Activated B cell treated with CpG ODN at 0.5 μM for 24 hours (primary cell): ENCODE measurements around the gene NDOR1. TPM values are rescaled to one million over a fixed set of nuclear protein-coding genes. Genes with fewer than 3 reads are reported as not detected.

Experiments used
- ATAC-seq: fragments of 200-7000 bp; cut with Tn5 transposase; one replicate; pipeline ENCODE4 v1.10.0; 2021; ENCODE audit warnings: low read depth, mild to moderate bottlenecking, moderate library complexity
- CTCF ChIA-PET: fragments of 350-600 bp; sonication (Branson Sonifier 250); formaldehyde crosslinking; loops from one replicate; lab custom pipeline; 2021; ENCODE audit warnings: antibody characterized with exemption; lab: Charles Lee
- POLR2A ChIA-PET: fragments of 350-600 bp; sonication (Branson Sonifier 250); formaldehyde crosslinking; loops from one replicate; lab custom pipeline; 2021; ENCODE audit warnings: antibody characterized with exemption; lab: Charles Lee
- DNase-seq: peaks from one replicate; pipeline ENCODE4 v3.0.0; 2022
- H3K27ac Mint-ChIP-seq: one replicate; pipeline ENCODE4 v1.8.0; 2020; ENCODE audit warnings: mixed read lengths
- H3K27me3 Mint-ChIP-seq: one replicate; pipeline ENCODE4 v1.8.0; 2021; ENCODE audit warnings: mixed read lengths
- H3K36me3 Mint-ChIP-seq: one replicate; pipeline ENCODE4 v1.8.0; 2021; ENCODE audit warnings: low read depth, mixed read lengths
- H3K4me1 Mint-ChIP-seq: one replicate; pipeline ENCODE4 v1.8.0; 2021; ENCODE audit warnings: mixed read lengths
- H3K4me3 Mint-ChIP-seq: one replicate; pipeline ENCODE4 v1.8.0; 2020; ENCODE audit warnings: mild to moderate bottlenecking, mixed read lengths
- H3K9me3 Mint-ChIP-seq: one replicate; pipeline ENCODE4 v1.8.0; 2020; ENCODE audit warnings: mixed read lengths
- intact Hi-C: fragments of 100-400 bp; cut with micrococcal nuclease; formaldehyde crosslinking; loops from one replicate; pipeline ENCODE4 v1.15.1; 2024
- total RNA-seq: library from RNA; stranded (reverse); gene quantifications from 2 replicates; pipeline ENCODE4 v1.2.3, GENCODE V29; 2022
- TF ChIP-seq, protein P1 (sequence below): fragments of 200-600 bp; IDR thresholded peaks from one replicate; pipeline ENCODE4 v1.8.0; 2022; ENCODE audit warnings: antibody characterized with exemption, mild to moderate bottlenecking

NDOR1 gene
- total RNA-seq, 1 donor from 2014 or later = 38.7 TPM

DNA sequence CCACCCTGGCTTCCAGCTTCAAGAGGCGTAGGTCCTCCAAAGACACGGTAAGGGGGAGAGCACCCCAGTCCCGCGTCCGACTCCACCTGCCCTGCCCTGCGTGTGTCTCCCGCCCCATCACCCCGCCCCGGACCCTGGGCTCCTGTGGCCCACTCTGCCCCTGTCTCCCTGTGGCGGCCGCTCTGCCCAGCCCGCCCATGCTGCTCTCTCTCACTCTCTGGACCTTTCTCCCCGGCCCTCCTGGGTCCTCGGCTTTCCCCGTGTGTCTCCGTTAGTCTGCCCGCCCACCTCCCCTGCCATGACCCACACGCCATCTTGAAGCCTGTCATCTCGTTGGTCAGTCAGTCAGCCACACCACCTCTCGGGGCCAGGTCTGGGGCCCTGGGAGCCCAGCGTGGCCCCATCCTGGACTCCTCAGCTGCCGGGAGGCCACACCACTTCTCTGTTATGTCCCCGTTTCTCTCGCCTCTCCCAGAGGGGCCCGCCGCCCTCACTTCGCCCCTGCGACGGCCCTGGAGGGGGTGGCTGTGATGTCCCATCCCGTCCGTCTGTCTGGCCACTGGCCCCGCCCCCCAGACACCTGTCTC is 40.2 kb upstream of the NDOR1 start:
- Mint-ChIP-seq H3K4me3 (no peak overlapping the region), H3K9me3 (no peaks in the 10 kb centered on the region), H3K27ac (no peak overlapping the region), H3K4me1 (peaks cover 12% of the 10 kb centered on the region), H3K36me3 (no peaks in the 10 kb centered on the region), H3K27me3 (peaks cover 19% of the 10 kb centered on the region)
- ATAC-seq (no peak), DNase-seq (no peak)
- ChIA-PET CTCF (no interaction called here), POLR2A (no interaction called here)
- TF ChIP-seq, protein P1, sequence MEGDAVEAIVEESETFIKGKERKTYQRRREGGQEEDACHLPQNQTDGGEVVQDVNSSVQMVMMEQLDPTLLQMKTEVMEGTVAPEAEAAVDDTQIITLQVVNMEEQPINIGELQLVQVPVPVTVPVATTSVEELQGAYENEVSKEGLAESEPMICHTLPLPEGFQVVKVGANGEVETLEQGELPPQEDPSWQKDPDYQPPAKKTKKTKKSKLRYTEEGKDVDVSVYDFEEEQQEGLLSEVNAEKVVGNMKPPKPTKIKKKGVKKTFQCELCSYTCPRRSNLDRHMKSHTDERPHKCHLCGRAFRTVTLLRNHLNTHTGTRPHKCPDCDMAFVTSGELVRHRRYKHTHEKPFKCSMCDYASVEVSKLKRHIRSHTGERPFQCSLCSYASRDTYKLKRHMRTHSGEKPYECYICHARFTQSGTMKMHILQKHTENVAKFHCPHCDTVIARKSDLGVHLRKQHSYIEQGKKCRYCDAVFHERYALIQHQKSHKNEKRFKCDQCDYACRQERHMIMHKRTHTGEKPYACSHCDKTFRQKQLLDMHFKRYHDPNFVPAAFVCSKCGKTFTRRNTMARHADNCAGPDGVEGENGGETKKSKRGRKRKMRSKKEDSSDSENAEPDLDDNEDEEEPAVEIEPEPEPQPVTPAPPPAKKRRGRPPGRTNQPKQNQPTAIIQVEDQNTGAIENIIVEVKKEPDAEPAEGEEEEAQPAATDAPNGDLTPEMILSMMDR = no peak
- intact Hi-C loops = loop anchor here (5.0 to 10.0 kb wide), 2 partner anchors 38 to 321 kb away; partner anchors contain the start of genes AJM1 and PHPT1

DNA sequence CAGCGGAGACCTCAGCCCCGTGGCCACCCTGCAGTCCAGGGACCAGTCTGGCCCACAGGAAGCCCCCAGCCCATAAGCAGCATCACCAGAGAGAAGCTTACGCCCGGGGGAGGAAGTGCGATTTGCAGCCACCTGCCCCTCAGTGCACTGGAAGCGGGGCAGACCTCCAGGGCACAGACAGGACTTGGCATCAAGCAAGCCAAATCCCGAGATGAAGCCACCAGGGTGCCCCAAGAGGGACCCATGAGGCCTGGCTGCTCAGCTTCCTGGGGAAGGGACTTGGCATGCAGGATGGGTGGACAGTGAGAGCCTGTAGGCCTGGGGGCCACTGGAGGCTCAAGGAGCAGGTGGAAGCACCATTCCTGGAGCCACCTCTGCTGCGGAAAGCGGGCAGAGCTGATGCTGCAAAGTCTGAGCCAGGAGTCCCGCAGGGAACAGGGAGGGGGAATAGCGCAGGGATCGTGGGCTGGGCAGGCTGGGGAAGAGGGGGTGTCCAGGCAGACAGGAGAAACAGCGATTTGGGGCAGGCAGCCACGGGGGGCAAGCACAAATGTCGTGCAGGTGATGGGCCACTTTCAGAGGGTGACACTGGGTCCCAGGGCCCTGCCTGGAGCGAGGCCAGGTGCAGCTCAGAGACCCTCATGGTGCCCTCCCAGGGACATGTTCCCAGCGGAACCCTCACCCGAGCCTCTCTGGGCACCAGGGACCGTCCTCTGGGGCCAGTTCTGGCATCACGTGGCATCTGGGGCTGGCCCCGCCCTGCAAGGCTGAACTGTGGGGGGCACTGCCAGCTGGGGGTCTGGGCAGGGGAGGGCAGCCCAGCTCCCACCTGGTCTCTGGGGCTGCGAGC is 38.9 kb upstream of the NDOR1 start:
- no peak for DNase-seq
- peaks cover 23% of the 10 kb centered on the region for H3K27me3 Mint-ChIP-seq
- no peaks in the 10 kb centered on the region for H3K9me3 Mint-ChIP-seq
- intact Hi-C loops = loop anchor here (5.0 to 10.0 kb wide), 2 partner anchors 39 to 322 kb away; partner anchors contain the start of genes AJM1 and PHPT1
- TF ChIP-seq, protein P1 = no peak
- H3K4me3 Mint-ChIP-seq = no peak overlapping the region
- CTCF ChIA-PET = no interaction called here
- H3K4me1 Mint-ChIP-seq = peaks cover 12% of the 10 kb centered on the region
- POLR2A ChIA-PET = interaction anchor here (0.6 to 1.4 kb wide), 3 partner anchors 17 to 100 kb away, joined by 3 to 5 read pairs (median 3); partner anchors contain the start of genes ANAPC2 and SSNA1
- no peaks in the 10 kb centered on the region for H3K36me3 Mint-ChIP-seq
- no peak overlapping the region for H3K27ac Mint-ChIP-seq
- ATAC-seq = no peak

DNA sequence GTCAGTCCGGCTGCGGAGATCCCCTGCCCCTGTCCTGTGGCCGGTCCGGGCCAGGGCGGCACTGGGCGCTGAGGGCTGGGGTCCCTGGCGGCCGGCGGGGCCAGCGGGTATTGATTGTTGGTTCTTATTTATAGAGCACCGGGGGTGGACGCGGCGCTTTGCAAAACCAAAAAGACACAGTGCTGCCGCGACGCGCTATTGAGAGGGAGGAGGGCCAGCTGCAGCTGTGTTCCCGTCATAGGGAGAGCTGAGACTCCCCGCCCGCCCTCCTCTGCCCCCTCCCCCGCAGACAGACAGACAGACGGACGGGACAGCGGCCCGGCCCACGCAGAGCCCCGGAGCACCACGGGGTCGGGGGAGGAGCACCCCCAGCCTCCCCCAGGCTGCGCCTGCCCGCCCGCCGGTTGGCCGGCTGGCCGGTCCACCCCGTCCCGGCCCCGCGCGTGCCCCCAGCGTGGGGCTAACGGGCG is 38.2 kb upstream of the NDOR1 start:
- no peaks in the 10 kb centered on the region for H3K9me3 Mint-ChIP-seq
- TF ChIP-seq, protein P1 = no peak
- intact Hi-C loops = loop anchor here (5.0 to 10.0 kb wide), 2 partner anchors 40 to 323 kb away; partner anchors contain the start of genes AJM1 and PHPT1
- ATAC-seq = no peak
- POLR2A ChIA-PET = interaction anchor here (0.6 to 1.4 kb wide), 3 partner anchors 18 to 100 kb away, joined by 3 to 5 read pairs (median 3); partner anchors contain the start of genes ANAPC2 and SSNA1
- H3K4me3 Mint-ChIP-seq = no peak overlapping the region
- H3K27me3 Mint-ChIP-seq = peaks cover 21% of the 10 kb centered on the region
- peaks cover 11% of the 10 kb centered on the region for H3K4me1 Mint-ChIP-seq
- H3K27ac Mint-ChIP-seq = no peak overlapping the region
- H3K36me3 Mint-ChIP-seq = no peaks in the 10 kb centered on the region
- CTCF ChIA-PET = no interaction called here
- DNase-seq = no peak

DNA sequence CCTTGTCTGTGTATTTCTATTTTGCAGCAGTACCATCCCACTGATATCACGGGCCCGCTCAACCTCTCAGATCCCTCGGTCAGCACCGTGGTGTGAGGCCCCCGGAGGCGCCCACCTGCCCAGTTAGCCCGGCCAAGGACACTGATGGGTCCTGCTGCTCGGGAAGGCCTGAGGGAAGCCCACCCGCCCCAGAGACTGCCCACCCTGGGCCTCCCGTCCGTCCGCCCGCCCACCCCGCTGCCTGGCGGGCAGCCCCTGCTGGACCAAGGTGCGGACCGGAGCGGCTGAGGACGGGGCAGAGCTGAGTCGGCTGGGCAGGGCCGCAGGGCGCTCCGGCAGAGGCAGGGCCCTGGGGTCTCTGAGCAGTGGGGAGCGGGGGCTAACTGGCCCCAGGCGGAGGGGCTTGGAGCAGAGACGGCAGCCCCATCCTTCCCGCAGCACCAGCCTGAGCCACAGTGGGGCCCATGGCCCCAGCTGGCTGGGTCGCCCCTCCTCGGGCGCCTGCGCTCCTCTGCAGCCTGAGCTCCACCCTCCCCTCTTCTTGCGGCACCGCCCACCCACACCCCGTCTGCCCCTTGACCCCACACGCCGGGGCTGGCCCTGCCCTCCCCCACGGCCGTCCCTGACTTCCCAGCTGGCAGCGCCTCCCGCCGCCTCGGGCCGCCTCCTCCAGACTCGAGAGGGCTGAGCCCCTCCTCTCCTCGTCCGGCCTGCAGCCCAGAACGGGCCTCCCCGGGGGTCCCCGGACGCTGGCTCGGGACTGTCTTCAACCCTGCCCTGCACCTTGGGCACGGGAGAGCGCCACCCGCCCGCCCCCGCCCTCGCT is 37.5 kb upstream of the NDOR1 start:
- H3K27me3 Mint-ChIP-seq = peaks cover 19% of the 10 kb centered on the region
- TF ChIP-seq, protein P1 = no peak
- ATAC-seq (no peak), DNase-seq (no peak)
- no peak overlapping the region for H3K27ac Mint-ChIP-seq
- intact Hi-C loops = loop anchor here (5.0 to 10.0 kb wide), 2 partner anchors 41 to 323 kb away; partner anchors contain the start of genes AJM1 and PHPT1
- H3K9me3 Mint-ChIP-seq = no peaks in the 10 kb centered on the region
- no peaks in the 10 kb centered on the region for H3K36me3 Mint-ChIP-seq
- H3K4me1 Mint-ChIP-seq = peaks cover 11% of the 10 kb centered on the region
- POLR2A ChIA-PET = interaction anchor here (0.6 to 1.4 kb wide), 2 partner anchors 20 to 70 kb away, joined by 5 to 9 read pairs; partner anchors contain the start of genes ANAPC2 and SSNA1
- CTCF ChIA-PET = no interaction called here
- H3K4me3 Mint-ChIP-seq = no peak overlapping the region
